HG03135 (cell line): Measurements from ENCODE around the gene KRT14.
"Not testable (repeated sequence)": the region's sequence is repeated elsewhere in the genome, so short reads cannot be mapped to it uniquely, and the experiment has no call there.

ENCODE experiments used
- ATAC-seq: cut with Tn5 transposase; IDR thresholded peaks from one replicate; pipeline ENCODE4 v1.9.1; 2021; ENCODE audit warnings: mild to moderate bottlenecking, moderate library complexity; ENCODE audit not compliant: unreplicated experiment

The KRT14 gene

GRCh38 chr17:41580244-41580575 lies 6.5 kb downstream of the KRT14 start:
- ATAC-seq = no peak

- no peak for ATAC-seq
Observed at GRCh38 chr17:41579484-41580243, 7.0 kb downstream of the KRT14 start.

DNA sequence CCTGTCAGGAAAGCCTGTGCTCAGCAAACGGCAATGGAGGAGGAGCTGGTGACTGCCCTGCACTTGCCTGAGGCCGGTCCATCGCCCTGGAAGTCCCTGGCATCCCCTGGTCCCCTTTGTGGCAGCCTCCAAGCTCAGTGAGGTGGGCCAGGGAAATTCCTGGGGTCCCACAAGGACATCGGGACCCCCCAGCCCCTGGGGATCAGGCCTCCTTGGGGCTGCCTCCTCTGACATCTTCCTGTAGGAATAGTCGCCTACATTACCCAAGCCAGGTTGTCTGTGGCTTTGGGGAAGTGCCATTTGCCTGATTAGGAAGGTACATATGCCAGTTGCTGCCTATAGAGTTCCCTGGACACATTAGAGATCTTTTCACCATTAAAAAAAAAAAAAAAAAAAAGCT lies 7.7 kb downstream of the KRT14 start:
- no peak for ATAC-seq

DNA sequence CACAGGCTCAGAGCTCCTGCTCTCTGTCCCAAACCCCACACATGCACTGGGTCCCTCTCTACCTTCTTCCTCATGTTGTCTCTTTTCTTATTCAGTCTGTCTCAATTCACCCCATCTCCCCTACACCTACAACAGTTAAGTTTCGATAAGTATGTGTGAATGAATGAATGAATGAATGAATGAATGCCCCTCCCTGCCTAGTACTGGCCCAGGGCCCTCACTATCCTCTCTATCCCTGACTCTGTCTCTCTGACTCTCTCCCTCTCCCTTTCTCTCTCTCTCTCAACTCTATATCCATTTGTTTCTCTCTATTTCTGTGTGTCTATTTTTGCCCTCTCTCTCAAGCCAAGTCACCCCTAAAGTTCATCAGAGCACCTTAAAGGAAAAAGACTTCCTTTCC lies 8.2 kb downstream of the KRT14 start:
- no peak for ATAC-seq

GRCh38 chr17:41576740-41577139 lies 10.0 kb downstream of the KRT14 start:
- not testable (repeated sequence) for ATAC-seq

GRCh38 chr17:41575336-41575735 lies 11.4 kb downstream of the KRT14 start:
- no peak for ATAC-seq

GRCh38 chr17:41571561-41572434 lies 14.9 kb downstream of the KRT14 start, which contains the start of gene KRT9:
Gene KRT9, minus strand, starts transcription at chr17:41572059. Its CDS starts 67 bp downstream, at chr17:41571992.
- ATAC-seq = no peak

DNA sequence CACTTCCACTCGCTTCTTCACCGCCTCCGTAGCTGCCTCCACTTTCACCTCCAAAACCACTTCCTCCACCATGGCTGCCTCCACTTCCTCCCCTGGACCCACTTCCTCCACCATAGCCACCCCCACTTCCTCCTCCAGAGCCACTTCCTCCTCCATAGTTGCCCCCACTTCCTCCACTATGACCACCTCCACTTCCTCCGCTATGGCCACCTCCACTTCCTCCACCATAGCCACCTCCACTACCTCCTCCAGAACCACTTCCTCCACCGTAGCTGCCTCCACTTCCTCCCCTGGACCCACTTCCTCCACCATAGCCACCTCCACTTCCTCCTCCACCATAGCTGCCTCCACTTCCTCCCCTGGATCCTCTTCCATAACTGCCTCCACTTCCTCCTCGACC lies 19.4 kb downstream of the KRT14 start:
- no peak for ATAC-seq

GRCh38 chr17:41565338-41565737 lies 21.4 kb downstream of the KRT14 start:
- no peak for ATAC-seq

- no peak for ATAC-seq
Observed at GRCh38 chr17:41563607-41564170, 23.0 kb downstream of the KRT14 start.

- no peak for ATAC-seq
Observed at GRCh38 chr17:41561554-41561953, 25.1 kb downstream of the KRT14 start.

GRCh38 chr17:41559548-41559947 lies 27.1 kb downstream of the KRT14 start:
- no peak for ATAC-seq

GRCh38 chr17:41556931-41557330 lies 29.8 kb downstream of the KRT14 start:
- ATAC-seq = no peak

- no peak for ATAC-seq
Observed at GRCh38 chr17:41556306-41556705, 30.4 kb downstream of the KRT14 start.

DNA sequence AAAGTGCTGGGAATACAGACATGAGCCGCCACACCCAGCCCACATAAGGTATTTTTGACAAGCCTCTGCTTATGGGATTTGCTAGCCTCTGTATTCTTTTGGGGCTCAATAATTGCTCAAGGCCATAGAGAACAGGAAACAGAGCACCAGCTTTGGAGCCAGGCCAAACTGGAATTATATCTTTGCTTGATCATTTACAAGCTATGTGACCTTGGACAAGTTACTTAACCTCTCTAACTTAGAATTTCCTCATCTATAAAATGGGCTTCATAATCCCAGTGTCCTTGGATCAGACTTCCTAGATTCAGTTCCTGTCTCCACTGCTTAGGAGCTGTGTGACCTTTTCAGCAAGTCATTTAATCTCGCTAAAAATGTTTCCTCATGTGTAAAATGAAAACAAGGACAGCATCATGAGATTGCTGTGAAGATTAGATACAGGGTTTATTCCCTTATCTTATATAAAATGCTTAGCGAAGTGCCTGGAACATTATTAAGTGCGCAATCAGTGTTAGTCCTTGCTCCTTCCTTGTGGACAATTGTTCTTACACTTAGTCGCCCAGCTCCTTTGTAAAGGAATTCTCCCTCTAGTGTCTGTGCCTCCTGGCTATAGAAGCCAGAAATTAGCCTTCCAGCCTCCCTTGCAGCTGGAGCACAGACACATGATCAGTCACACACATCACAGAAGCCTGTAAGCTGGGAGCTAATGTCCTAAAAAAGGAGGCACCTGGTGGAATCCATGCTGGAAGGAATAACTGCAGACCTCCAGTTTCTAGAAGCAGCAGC lies 31.4 kb downstream of the KRT14 start:
- ATAC-seq = no peak

- no peak for ATAC-seq
Observed at GRCh38 chr17:41553987-41554680, 32.6 kb downstream of the KRT14 start.

DNA sequence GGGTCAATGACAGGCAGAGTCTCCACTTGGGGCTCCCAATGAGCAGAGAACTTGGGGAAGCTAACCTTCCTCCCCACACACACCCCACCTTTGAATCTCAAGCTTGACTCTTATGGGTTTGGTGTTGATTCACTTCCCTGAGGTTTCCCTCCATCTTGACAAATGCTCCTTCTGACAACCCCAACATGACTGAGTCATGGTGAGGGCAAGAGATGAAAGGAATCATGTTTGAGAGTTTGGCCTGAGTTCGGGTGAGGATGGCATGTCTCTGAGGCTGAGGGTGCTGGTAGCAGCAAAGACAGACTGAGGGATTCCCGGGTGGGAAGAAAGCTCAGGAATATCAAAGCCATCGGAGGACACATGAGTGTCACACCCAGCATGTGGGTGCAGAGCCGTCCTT lies 33.5 kb downstream of the KRT14 start:
- ATAC-seq = no peak

DNA sequence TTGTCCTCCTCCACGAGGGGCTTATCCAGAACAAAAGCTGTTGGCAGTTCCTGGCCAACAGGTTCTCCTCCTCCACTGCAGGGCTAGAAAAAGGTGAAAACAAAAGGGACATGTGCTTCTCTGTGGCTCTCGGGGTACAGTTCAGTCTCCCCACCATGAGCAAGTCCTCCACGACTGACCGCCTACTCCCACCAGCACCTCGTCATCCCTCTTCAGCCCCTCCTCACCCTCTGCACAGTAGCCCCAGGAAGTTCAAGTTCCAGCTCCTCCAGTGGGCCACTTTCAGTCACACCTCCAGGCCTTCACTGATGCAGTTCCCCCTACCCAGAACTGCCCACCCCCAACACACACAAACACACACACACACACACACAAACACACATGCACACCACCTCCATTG lies 34.2 kb downstream of the KRT14 start:
- no peak for ATAC-seq

- no peak for ATAC-seq
Observed at GRCh38 chr17:41551365-41551764, 35.3 kb downstream of the KRT14 start.

GRCh38 chr17:41549596-41550039 lies 37.1 kb downstream of the KRT14 start:
- no peak for ATAC-seq
